ENCODE results near the gene GIPC3. TPM values are rescaled to one million over a fixed set of nuclear protein-coding genes. Genes with fewer than 3 reads are reported as not detected.

Gene GIPC3
- total RNA-seq, 4 donors from 2014 or later = 0.13 to 5.8 (median 0.70) TPM

- Histone ChIP-seq H3K27me3 (no peaks in the 10 kb centered on the region), H3K27ac (no peak overlapping the region), H3K4me1 (no peaks in the 10 kb centered on the region), H3K4me3 (no peak overlapping the region), H3K9me3 (no peaks in the 10 kb centered on the region), H3K36me3 (peaks cover 0 to 83% (median 0%) of the 10 kb centered on the region in 3 donors)
- TF ChIP-seq CTCF (IDR thresholded peaks at IDR 0.05) (no peak), POLR2A (IDR thresholded peaks at IDR 0.05) (no peak)
- no peak for DNase-seq
Measured at GRCh38 chr19:3641515-3642269, 56.4 kb downstream of the GIPC3 start.

- H3K36me3 ChIP-seq = peaks cover 0 to 79% (median 0%) of the 10 kb centered on the region in 3 donors
- no peak overlapping the region for H3K4me3 ChIP-seq
- no peak overlapping the region for H3K27ac ChIP-seq
- TF ChIP-seq POLR2A (IDR thresholded peaks at IDR 0.05) (no peak), CTCF (IDR thresholded peaks at IDR 0.05) (no peak)
- no peaks in the 10 kb centered on the region for H3K27me3 ChIP-seq
- no peaks in the 10 kb centered on the region for H3K9me3 ChIP-seq
- no peaks in the 10 kb centered on the region for H3K4me1 ChIP-seq
- DNase-seq = no peak
Measured at GRCh38 chr19:3642296-3642695, 57.0 kb downstream of the GIPC3 start.

Small RNA genes lying within 50 kb of the gene (small RNA-seq; reads per million reads assigned to genes)
- 0 reads per million in 2 donors for gene AC005786.1

Other genes with a start within 250 kb of the GIPC3 start
- 100 to 1,000 TPM in 1 of 4 donors, 10 to 100 TPM in 3; 34.7 to 191 (median 64.9) TPM for gene NFIC, start 218.9 kb upstream of the GIPC3 start, total RNA-seq
- gene SMIM24, start 105.0 kb upstream of the GIPC3 start, total RNA-seq = 1,000 to 10,000 TPM in 1 of 4 donors, 100 to 1,000 TPM in 2, 10 to 100 TPM in 1; 75.9 to 1,153 (median 771) TPM
- gene SMIM44, start 102.0 kb upstream of the GIPC3 start, total RNA-seq = 10 to 100 TPM in 1 of 4 donors, 1 to 10 TPM in 1, not detected in 2; 5.4 to 11.0 TPM
- gene DOHH, start 84.8 kb upstream of the GIPC3 start, total RNA-seq = 10 to 100 TPM in 1 of 4 donors, 1 to 10 TPM in 3; 5.6 to 10.2 (median 9.5) TPM
- gene FZR1, start 79.2 kb upstream of the GIPC3 start, total RNA-seq = 10 to 100 TPM; 24.8 to 75.1 (median 38.7) TPM
- gene TEKTIP1, start 46.3 kb upstream of the GIPC3 start, total RNA-seq = 10 to 100 TPM in 1 of 4 donors, 1 to 10 TPM in 2, not detected in 1; 1.8 to 11.1 (median 2.4) TPM
- gene MFSD12, start 27.9 kb upstream of the GIPC3 start, total RNA-seq = 100 to 1,000 TPM in 2 of 4 donors, 10 to 100 TPM in 2; 76.5 to 146 (median 104) TPM
- 100 to 1,000 TPM in 2 of 4 donors, 10 to 100 TPM in 2; 70.4 to 236 (median 117) TPM for gene HMG20B, start 12.5 kb upstream of the GIPC3 start, total RNA-seq
- gene TBXA2R, start 21.4 kb downstream of the GIPC3 start, total RNA-seq = 1 to 10 TPM in 2 of 4 donors, under 1 TPM in 1, not detected in 1; 0.80 to 5.0 (median 1.6) TPM
- 10 to 100 TPM; 21.2 to 60.2 (median 33.3) TPM for gene CACTIN, start 41.3 kb downstream of the GIPC3 start, total RNA-seq
- gene PIP5K1C, start 115.0 kb downstream of the GIPC3 start, total RNA-seq = 10 to 100 TPM; 22.6 to 27.2 (median 26.1) TPM
- 100 to 1,000 TPM in 3 of 4 donors, 10 to 100 TPM in 1; 93.3 to 364 (median 286) TPM for gene TJP3, start 122.9 kb downstream of the GIPC3 start, total RNA-seq
- gene APBA3, start 176.2 kb downstream of the GIPC3 start, total RNA-seq = 10 to 100 TPM; 28.5 to 48.1 (median 41.8) TPM
- 10 to 100 TPM; 21.4 to 58.5 (median 47.2) TPM for gene MRPL54, start 177.2 kb downstream of the GIPC3 start, total RNA-seq
- gene RAX2, start 186.8 kb downstream of the GIPC3 start, total RNA-seq = not detected
- 10 to 100 TPM in 1 of 4 donors, 1 to 10 TPM in 3; 2.5 to 13.1 (median 5.6) TPM for gene MATK, start 200.9 kb downstream of the GIPC3 start, total RNA-seq